Keratinocyte (primary cell): Measurements from ENCODE around the gene DHRS12. TPM values are rescaled to one million over a fixed set of nuclear protein-coding genes. Genes with fewer than 3 reads are reported as not detected.

ENCODE experiments used
- DNase-seq: peaks from one replicate; pipeline ENCODE4 v3.0.0-alpha.2; 2011; ENCODE audit warnings: low read depth, missing footprints, low spot score
- FAIRE-seq: peaks from 2 replicates; lab custom pipeline; 2011; peaks lifted over from hg19 to GRCh38; lab: Jason Lieb, UNC
- H2AFZ ChIP-seq: 2 replicates; pipeline ENCODE4 v1.6.0; 2012; ENCODE audit warnings: low read length, control low read depth, inconsistent platforms; ENCODE audit not compliant: control insufficient read depth
- H3K27ac ChIP-seq: 2 replicates; pipeline ENCODE4 v1.5.1; 2011; ENCODE audit warnings: low read length; ENCODE audit not compliant: control insufficient read depth, insufficient read depth
- H3K27me3 ChIP-seq: 3 replicates; pipeline ENCODE4 v1.6.0; 2011; ENCODE audit warnings: low read length; ENCODE audit not compliant: control insufficient read depth, insufficient read depth; ENCODE audit errors: extremely low read depth
- H3K36me3 ChIP-seq, 2 experiments: 2 replicates in 1 of 2; 3 replicates in 1 of 2; pipeline ENCODE4 v1.5.1; 2011; ENCODE audit warnings: low read length in 2 of 2, mild to moderate bottlenecking in 1 of 2; ENCODE audit not compliant: control insufficient read depth in 2 of 2, insufficient read depth in 2 of 2; ENCODE audit errors: extremely low read depth in 1 of 2
- H3K4me1 ChIP-seq: 3 replicates; pipeline ENCODE4 v1.5.1; 2011; ENCODE audit warnings: low read length; ENCODE audit not compliant: control insufficient read depth, insufficient read depth; ENCODE audit errors: extremely low read depth
- H3K4me2 ChIP-seq: 3 replicates; pipeline ENCODE4 v1.6.0; 2011; ENCODE audit warnings: low read depth, low read length; ENCODE audit not compliant: control insufficient read depth, insufficient read depth; ENCODE audit errors: extremely low read depth
- H3K4me3 ChIP-seq, 3 experiments: fragments of 200-600 bp in 1 of 3; sonication (generic) in 1 of 3; 2 replicates in 2 of 3; 3 replicates in 1 of 3; pipeline ENCODE4 v1.5.1; 2011 to 2016; ENCODE audit warnings: low read length in 3 of 3, mild to moderate bottlenecking in 3 of 3, control low read depth in 2 of 3, inconsistent platforms in 1 of 3, low read depth in 1 of 3, mixed read lengths in 1 of 3, mixed run types in 1 of 3, moderate library complexity in 1 of 3; ENCODE audit not compliant: control insufficient read depth in 2 of 3, insufficient read depth in 2 of 3; ENCODE audit errors: extremely low read depth in 1 of 3
- H3K79me2 ChIP-seq: 2 replicates; pipeline ENCODE4 v1.6.0; 2012; ENCODE audit warnings: low read length; ENCODE audit not compliant: control insufficient read depth, insufficient read depth
- H3K9ac ChIP-seq: 3 replicates; pipeline ENCODE4 v1.6.0; 2011; ENCODE audit warnings: low read length; ENCODE audit not compliant: control insufficient read depth, insufficient read depth; ENCODE audit errors: extremely low read depth
- H3K9me1 ChIP-seq: 3 replicates; pipeline ENCODE4 v1.6.0; 2011; ENCODE audit warnings: low read length; ENCODE audit not compliant: control insufficient read depth, insufficient read depth; ENCODE audit errors: extremely low read depth
- H3K9me3 ChIP-seq: 2 replicates; pipeline ENCODE4 v1.5.1; 2012; ENCODE audit warnings: low read depth, low read length; ENCODE audit not compliant: control insufficient read depth
- H4K20me1 ChIP-seq: 3 replicates; pipeline ENCODE4 v1.6.0; 2011; ENCODE audit warnings: low read length; ENCODE audit not compliant: control insufficient read depth, insufficient read depth; ENCODE audit errors: extremely low read depth
- EZH2 ChIP-seq: IDR thresholded peaks from one replicate; pipeline ENCODE4 v1.6.1; 2012; ENCODE audit warnings: inconsistent platforms, mild to moderate bottlenecking, low read length, moderate library complexity
- dilution Hi-C: fragments of 300-500 bp; cut with MboI; formaldehyde crosslinking; loops from one replicate; pipeline ENCODE4 v1.7.0; 2020; ENCODE audit warnings: low sequenced_read_pairs; ENCODE audit not compliant: extremely low pct_ligation_motif_present
- polyA plus RNA-seq, 5 experiments: library from polyadenylated mRNA; depleted of rRNA in 3 of 5; stranded (reverse) in 3 of 5; stranded (forward) in 1 of 5; unstranded in 1 of 5; fragments of >200 nt; gene quantifications; 1 replicate in 1 of 5; 2 replicates in 3 of 5; 3 replicates in 1 of 5; pipeline versions ENCODE4 v1.2.1 to v1.2.3, GENCODE V29; 2011 to 2012; ENCODE audit warnings: missing spikeins in 2 of 5, low read depth in 1 of 5, low replicate concordance in 1 of 5
- TF ChIP-seq, protein P1 (sequence below), 3 experiments: IDR thresholded peaks in 1 of 3; conservative IDR thresholded peaks in 1 of 3; optimal IDR thresholded peaks in 1 of 3; 2 replicates in 2 of 3; 3 replicates in 1 of 3; pipeline versions ENCODE3 to v1.5.1; 2011; ENCODE audit warnings: low read length in 3 of 3, mild to moderate bottlenecking in 3 of 3, moderate library complexity in 2 of 3, control low read depth in 1 of 3, inconsistent platforms in 1 of 3; ENCODE audit not compliant: insufficient read depth in 2 of 3; ENCODE audit errors: extremely low read depth in 1 of 3

DHRS12 gene
- polyA plus RNA-seq, 1 donor (not counting 4 experiments of a cell fraction or from before 2014, with no cell fraction given): 6.1 TPM

DNA sequence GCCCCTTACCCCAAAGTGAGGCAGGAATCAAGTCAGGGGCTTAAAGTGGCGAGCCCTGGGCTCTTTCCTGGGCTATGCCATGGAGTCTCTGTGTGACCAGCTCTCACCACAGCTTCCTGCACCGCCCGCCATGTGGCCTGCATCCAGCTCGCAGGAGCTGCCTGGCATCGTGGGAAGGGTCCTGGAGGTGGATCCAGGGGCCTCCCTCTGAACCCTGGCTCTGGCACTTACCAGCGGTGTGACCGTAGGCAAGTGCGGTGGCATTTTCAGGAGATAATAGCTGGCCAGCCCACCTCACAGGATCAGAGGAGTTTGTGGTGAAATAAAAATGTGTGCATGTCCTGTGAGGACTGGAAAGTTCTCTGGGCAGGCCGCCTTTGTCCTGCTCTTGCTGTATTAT is 26.0 kb downstream of the DHRS12 start:
- dilution Hi-C loops: no loop called here
- H3K36me3 ChIP-seq: no peaks in the 10 kb centered on the region
- no peaks in the 10 kb centered on the region for H4K20me1 ChIP-seq
- no peak overlapping the region for H3K4me3 ChIP-seq
- FAIRE-seq (no peak), DNase-seq (no peak)
- H3K4me1 ChIP-seq: no peaks in the 10 kb centered on the region
- H3K9me3 ChIP-seq: no peaks in the 10 kb centered on the region
- no peak overlapping the region for H3K9ac ChIP-seq
- H3K27me3 ChIP-seq: peaks cover 4% of the 10 kb centered on the region
- H3K79me2 ChIP-seq: no peaks in the 10 kb centered on the region
- H3K4me2 ChIP-seq: no peak overlapping the region
- H3K9me1 ChIP-seq: no peaks in the 10 kb centered on the region
- no peak overlapping the region for H3K27ac ChIP-seq
- TF ChIP-seq, protein P1, sequence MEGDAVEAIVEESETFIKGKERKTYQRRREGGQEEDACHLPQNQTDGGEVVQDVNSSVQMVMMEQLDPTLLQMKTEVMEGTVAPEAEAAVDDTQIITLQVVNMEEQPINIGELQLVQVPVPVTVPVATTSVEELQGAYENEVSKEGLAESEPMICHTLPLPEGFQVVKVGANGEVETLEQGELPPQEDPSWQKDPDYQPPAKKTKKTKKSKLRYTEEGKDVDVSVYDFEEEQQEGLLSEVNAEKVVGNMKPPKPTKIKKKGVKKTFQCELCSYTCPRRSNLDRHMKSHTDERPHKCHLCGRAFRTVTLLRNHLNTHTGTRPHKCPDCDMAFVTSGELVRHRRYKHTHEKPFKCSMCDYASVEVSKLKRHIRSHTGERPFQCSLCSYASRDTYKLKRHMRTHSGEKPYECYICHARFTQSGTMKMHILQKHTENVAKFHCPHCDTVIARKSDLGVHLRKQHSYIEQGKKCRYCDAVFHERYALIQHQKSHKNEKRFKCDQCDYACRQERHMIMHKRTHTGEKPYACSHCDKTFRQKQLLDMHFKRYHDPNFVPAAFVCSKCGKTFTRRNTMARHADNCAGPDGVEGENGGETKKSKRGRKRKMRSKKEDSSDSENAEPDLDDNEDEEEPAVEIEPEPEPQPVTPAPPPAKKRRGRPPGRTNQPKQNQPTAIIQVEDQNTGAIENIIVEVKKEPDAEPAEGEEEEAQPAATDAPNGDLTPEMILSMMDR (optimal IDR thresholded peaks at IDR 0.05 in 1 of 3, IDR thresholded peaks at IDR 0.05 in 1 of 3, conservative IDR thresholded peaks at IDR 0.05 in 1 of 3; ENCODE audit: extremely low read depth in 1 of 3, insufficient read depth in 2 of 3, low read length in 3 of 3): no peak
- no peak for TF ChIP-seq EZH2
- H2AFZ ChIP-seq: no peak overlapping the region

DNA sequence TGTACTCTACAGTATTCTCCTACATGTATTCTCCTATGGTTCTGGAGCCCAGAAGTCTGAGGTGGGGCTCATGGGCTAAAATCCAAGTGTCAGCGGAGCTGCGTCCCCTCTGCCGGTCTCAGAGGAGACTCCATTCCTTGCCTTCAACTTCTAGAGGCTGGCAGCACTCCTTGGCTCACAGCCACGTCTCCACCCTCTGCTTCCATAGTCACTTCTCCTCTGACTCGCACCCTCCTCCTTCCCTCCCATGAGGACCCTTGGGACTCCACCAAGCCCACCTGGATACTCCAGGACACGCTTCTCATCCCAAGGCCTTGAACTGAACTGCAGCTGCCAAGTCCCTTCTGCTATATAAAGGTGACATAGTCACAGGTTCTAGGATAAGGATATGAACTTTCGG is 27.8 kb downstream of the DHRS12 start:
- no peak for FAIRE-seq
- H3K9ac ChIP-seq: no peak overlapping the region
- dilution Hi-C loops: no loop called here

More for the DNA sequence above, 27.8 kb downstream of the DHRS12 start:
- H3K9me3 ChIP-seq: no peaks in the 10 kb centered on the region
- H4K20me1 ChIP-seq: no peaks in the 10 kb centered on the region
- no peak for DNase-seq
- H3K36me3 ChIP-seq: no peaks in the 10 kb centered on the region
- H3K79me2 ChIP-seq: no peaks in the 10 kb centered on the region
- H3K4me1 ChIP-seq: no peaks in the 10 kb centered on the region
- H3K27me3 ChIP-seq: peaks cover 4% of the 10 kb centered on the region
- H2AFZ ChIP-seq: no peak overlapping the region
- TF ChIP-seq, protein P1 (optimal IDR thresholded peaks at IDR 0.05 in 1 of 3, IDR thresholded peaks at IDR 0.05 in 1 of 3, conservative IDR thresholded peaks at IDR 0.05 in 1 of 3; ENCODE audit: extremely low read depth in 1 of 3, insufficient read depth in 2 of 3, low read length in 3 of 3): no peak
- no peak for TF ChIP-seq EZH2
- no peaks in the 10 kb centered on the region for H3K9me1 ChIP-seq
- no peak overlapping the region for H3K4me2 ChIP-seq
- H3K4me3 ChIP-seq: no peak overlapping the region
- H3K27ac ChIP-seq: no peak overlapping the region
